Activated effector memory CD4-positive, alpha-beta T cell treated with anti-CD3 and anti-CD28 coated beads, Interleukin-2, amount 50 U/mL, for 16 hours (primary cell): ENCODE measurements around the gene MSL1.

ENCODE experiments used
- DNase-seq: peaks from one replicate; pipeline ENCODE4 v3.0.0-alpha.2; 2020

Gene MSL1, protein sequence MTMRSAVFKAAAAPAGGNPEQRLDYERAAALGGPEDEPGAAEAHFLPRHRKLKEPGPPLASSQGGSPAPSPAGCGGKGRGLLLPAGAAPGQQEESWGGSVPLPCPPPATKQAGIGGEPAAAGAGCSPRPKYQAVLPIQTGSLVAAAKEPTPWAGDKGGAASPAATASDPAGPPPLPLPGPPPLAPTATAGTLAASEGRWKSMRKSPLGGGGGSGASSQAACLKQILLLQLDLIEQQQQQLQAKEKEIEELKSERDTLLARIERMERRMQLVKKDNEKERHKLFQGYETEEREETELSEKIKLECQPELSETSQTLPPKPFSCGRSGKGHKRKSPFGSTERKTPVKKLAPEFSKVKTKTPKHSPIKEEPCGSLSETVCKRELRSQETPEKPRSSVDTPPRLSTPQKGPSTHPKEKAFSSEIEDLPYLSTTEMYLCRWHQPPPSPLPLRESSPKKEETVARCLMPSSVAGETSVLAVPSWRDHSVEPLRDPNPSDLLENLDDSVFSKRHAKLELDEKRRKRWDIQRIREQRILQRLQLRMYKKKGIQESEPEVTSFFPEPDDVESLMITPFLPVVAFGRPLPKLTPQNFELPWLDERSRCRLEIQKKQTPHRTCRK

DNA sequence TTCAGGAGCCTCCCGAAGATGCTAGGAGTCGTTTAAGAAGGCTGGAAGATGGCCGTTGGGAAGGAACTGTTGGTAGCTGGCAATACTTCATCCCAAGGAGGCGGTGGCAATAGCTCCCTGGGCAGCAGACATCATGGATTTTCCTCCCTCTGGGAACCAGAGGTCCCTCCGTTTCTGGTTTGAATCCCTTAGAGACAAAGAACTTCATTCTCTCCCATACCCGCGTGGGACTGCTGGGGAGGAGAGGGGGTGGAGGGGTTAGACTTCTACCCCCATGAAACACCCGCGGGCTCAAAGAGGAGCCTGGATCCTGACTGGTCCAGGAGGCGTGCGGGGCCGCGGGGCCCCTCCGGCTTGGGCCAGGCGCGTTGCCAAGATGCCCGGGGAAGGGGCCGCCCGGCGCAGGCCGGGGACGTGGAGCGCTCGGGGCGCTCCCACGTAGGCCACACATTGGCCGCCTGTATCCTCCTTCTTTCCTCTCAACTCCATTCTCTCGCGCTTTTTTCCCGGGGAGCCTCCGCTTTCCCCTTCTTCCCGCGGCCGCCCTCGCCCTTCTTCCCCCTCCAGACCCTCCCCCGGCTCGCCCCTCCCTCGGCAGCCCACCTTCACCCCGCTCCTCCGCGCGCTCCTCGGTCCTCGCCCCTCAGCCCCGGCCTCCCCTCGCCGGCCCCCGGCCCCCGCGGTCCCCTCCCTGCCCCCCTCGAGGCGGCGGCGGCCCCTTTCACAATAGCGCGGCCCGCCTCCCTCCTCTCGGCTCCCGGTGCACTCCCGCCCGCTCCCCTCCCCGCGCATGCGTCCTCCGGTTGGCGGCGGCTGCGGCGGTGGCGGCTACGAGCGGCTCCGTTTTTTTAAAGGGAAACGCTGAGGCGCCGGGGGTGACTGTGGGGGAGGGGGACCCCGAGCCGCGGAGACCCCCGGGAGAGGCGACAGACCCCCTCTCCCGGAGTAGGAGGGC is at the start of gene MSL1:
TSS of gene MSL1 (plus strand) at position 791 of the 955 bp plus-strand sequence. CDS start 642 bp downstream, outside the sequence.
- DNase-seq: peak; percentile 96

DNA sequence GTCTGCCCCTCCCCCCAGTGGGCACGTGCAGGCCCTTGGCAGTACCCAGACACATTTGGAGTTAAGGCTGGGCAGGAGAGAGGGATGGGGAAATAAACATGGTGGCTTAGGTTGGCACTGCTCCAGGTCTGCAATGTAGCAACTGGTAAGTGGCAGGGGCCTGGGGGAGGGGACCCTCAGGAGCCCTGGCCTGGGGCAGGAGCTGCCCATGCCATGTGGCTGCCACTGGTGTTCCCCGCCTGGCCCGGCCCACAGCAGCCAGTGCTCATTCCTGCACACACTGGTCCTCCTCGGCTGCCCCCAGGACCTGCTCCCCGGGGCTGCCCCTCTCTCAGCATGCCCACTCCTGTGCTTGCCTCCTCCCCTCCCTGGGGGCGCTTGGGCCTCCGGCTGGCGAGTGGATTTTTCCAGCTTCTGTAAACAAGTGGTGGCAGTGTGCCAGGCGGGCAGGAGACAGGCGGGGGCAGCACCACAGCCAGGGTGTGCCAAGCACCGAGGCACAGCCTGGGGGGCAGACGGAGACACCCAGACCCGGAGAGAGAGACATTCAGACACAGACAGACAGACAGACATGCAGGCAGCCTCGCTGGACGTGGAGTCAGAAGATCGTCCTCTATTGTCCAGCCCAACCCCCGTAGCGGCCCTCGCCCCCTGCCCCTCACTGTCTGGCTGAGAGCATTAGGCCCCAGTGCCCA is 49.6 kb upstream of the MSL1 start:
- no peak for DNase-seq

DNA sequence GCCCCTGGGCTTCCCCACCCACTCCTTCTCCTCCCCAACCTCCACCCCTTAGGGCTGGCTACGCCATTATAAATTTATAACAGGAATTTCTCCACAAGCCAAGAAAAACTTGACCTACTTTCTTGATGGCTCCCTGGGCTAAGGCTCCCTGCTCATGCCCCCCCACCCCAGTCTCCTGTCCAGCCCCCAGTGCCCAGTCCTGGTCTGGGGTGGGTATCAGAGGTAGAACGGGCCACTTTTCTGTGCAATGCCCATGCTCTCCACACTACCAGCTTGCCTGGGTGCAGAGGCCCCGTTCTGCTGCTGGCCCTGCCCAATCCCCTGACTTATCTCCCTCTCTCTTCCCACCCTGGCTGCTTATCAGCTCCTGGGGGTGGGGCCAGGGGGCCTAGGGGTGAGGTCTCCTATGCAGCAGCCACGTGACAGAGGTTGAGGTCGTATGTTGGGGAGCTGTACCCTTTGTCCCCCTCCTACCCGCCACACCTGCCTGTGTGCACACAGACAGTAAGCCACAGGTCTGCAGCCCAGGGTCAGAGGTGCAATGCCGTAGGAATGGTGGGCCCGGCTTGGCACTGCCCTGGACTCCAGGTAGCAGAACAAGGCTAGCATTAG is 48.9 kb upstream of the MSL1 start:
- DNase-seq: no peak

DNA sequence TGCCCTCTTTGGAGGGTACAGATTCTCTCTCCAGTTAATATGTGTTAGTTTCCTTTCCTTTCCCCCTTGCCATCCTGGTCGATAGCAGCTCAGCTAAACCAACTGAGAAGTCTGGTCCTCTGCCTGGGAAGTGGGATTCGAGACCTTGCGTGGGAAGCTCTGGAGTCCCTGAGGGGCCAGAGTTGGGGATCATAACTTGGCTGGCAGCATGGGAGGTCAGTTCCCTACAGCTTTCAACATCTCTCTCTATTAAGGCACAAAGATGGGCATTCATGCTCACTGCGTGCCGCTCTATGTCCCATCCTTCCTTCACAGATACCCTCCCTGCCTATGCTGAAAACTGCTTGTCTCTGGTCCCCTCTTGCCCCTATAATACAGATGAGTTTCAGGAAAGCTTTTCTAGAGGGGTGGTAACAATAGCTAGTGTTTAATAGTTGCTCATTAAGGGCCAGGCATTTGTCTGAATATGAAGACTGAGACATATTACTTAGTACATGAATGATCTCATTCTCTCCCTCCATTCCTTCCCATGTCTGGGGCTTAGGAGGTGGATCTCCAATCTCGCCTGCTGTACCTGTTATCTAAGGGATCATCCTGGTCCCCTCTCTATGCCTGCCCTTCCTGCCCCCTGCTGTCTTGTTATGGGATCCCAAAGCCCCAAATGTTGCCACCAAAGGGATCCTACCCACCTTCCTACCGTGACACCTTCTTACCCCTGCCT is 48.2 kb upstream of the MSL1 start:
- no peak for DNase-seq

DNA sequence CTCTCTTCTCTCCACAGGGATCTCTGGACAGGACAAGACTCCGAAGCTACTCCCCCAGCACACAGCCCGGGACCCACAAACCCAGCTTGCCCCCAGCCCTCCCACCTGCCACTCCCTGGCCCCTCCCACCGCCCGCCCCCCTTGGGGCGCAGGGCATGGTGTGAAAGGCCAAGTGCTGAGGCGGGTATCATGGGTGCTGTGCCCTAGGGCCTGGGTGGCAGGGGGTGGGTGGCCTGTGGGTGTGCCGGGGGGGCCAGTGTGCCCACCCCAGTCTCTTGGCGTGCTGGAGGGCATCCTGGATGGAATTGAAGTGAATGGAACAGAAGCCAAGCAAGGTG is 47.6 kb upstream of the MSL1 start:
- no peak for DNase-seq

DNA sequence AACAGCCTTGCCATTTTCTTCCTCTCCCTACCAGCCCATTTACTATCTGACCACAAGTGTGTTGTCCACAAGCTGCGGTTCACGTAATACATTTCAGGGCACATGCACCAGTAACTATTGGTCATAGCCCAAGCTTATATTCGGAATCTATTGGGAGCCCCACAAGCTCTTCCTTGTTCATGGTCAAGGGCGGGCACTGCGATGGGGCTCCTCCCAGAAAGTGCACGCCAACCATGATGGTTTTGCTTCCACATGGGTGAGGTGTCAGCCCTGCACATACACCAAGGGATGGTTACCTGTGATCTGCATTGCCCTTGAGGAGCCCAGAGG is 46.9 kb upstream of the MSL1 start:
- DNase-seq: no peak

DNA sequence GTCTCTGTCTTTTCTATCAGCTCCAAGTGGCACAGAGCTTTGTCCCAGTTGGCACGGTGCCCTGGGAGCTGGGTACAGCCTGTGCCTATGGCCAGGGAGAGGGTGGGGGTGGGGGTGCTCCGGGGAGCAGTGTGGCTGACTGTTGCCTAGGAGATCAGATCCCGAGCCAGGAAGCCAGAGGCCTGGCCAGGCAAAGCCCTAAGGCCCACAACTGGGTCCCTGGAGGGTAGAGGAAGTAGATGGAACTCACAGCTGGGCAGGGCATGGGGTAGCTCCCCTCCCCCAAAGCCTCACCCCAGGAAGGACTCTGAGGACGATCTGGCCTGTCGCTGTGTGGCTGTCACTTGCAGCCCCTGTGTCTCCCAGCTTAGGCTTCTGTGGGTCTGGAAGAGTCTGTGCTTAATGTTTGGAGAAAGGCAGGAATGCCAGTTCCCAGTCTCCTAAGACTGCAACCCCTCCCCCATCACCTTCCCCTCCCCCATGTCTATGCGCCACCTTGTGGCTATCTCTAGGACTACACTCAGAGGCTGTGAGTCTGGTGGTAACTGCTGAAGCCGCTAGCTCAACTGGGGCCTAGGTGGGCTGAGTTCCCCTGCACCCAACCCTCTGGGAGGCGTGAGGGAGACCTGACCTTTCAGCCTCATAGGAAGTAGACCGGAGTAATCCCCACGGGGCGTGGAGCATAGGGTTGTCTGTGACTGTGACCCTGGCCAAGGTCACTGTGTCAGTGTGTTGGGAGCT is 46.4 kb upstream of the MSL1 start:
- DNase-seq: peak; percentile 87

DNA sequence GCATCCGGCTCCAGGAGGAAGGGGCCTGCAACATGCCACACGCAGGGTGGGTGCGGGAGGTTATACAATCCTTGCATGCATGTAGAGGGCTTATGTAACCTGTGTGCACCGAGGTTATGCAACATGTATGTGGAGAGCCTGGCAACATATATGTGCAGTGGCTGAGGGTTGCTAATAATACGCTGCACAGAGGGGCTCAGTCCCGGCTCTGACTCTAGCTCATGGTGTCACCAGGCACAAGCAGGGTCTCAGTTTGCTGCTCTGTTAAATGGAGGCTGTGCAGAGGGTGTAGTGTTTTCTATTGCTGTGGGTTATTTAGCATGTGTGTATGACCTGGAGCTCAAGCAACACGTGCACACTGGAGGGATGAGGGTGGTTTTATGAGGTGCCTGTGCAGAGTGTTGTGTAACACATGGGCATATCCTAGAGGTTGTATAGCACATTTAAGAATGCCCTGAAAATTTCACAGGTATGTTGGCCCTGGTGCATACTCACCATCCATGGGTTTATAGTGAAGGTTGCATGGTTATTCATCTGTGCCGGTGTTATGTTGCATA is 45.8 kb upstream of the MSL1 start:
- no peak for DNase-seq

DNA sequence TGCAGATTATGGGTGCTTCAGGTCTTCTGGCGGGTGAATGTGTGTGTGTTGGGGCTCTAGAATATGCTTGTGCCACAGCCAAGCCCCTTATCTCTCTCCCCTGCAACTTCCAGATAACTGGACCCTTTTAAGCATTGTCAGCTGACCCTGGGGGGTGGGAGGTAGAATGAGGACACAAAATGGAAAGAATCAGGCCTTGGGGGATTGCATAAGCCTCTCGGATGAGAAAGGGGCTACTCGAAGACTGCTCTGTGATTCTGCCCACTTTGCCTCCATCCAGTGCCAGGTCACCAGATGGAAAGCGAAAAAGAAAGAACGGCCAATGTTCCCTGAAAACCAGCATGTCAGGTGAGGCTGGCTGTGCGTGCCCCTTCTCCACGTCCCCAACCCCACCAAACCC is 45.2 kb upstream of the MSL1 start:
- DNase-seq: no peak

DNA sequence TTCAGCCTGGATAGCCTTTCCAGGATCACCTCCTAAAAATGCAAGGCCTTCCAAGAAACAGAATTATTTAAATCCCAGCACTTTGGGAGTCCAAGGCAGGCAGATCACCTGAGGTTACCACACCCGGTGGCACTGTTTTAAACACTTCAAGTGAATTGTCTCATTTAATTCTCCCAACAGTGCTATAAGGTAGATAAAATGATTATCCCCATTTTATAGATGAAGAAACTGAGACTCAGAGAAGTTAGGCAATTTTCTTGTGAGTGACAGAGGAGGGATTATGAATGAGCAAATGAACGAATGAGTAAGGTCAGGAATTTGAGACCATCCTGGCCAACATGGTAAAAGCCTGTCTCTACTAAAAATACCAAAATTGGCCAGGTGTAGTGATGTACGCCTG is 42.2 kb upstream of the MSL1 start:
- no peak for DNase-seq

DNA sequence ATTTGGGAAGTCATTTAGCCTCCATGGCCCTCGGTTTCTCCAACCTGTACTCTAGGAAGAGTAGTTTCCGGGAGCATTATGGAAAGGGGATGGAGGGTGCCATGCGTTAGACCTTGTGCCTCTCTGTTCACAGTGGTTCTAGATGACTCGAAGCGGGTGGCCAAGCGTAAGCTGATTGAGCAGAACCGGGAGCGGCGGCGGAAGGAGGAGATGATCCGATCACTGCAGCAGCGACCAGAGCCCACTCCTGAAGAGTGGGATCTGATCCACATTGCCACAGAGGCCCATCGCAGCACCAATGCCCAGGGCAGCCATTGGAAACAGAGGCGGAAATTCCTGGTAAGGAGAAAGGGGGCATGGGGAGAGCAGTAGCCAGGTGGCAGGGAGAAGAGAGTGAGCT is 37.3 kb upstream of the MSL1 start:
- no peak for DNase-seq

DNA sequence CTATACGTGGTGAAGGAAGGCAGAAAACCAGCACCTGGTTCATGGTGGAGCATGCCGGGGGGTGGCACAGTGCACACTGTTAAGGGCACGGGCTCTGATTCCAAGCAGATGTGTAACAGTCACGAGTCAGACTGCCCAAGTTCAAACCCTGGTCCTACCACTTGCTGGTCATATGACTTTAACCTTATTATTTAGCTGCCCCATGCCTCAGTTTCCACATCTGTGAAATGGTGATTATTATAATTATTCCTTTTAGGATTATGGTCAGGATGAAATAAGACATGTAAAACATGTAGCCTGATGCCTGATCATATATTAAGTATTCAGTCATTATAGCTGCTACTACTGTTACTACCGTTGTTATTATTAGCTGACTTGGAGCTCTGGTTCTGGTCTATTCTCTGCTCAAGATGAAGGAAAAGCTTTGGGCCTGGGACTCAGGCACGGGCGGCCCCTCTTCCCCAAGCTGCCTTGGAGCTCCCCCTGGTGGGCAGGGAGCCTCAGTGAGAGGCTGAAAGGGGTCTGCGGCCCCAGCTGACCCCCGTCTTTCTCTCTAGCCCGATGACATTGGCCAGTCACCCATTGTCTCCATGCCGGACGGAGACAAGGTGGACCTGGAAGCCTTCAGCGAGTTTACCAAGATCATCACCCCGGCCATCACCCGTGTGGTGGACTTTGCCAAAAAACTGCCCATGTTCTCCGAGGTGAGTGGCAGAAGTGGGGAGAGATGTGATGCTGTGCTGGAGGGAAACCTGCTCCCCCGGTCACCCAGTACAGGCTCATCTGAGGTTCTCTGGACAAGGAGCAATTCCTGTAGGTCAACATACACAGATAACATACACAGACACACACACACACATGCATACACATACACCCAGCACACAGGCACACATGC is 35.4 kb upstream of the MSL1 start:
- DNase-seq: peak; percentile 86

DNA sequence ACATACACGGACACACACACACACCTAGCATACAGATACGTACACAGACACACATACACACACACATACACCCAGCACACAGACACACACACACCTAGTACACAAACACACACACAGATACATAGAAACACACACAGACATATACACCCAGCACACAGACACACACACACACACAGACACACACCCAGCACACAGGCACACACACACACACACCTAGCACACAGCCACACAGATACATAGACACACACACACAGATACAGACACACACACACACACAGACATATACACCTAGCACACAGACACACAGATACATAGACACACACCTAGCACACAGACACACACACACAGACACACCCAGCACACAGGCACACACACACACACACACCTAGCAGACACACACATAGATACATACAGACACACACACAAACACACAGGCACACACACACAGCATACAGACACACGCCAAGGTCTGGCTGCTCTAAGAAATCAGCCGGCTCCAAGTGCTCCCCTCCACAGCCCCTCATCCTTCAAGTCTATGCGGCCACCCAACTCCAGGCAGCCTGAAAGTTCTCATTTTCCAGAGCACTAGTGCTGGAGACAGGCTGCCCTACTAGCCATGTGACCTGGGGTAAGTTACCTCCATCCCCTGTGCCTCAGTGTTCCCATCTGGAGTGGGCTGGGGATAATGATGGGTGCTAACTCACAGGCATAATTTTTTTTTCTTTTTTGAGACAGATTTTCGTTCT is 34.5 kb upstream of the MSL1 start:
- DNase-seq: no peak

DNA sequence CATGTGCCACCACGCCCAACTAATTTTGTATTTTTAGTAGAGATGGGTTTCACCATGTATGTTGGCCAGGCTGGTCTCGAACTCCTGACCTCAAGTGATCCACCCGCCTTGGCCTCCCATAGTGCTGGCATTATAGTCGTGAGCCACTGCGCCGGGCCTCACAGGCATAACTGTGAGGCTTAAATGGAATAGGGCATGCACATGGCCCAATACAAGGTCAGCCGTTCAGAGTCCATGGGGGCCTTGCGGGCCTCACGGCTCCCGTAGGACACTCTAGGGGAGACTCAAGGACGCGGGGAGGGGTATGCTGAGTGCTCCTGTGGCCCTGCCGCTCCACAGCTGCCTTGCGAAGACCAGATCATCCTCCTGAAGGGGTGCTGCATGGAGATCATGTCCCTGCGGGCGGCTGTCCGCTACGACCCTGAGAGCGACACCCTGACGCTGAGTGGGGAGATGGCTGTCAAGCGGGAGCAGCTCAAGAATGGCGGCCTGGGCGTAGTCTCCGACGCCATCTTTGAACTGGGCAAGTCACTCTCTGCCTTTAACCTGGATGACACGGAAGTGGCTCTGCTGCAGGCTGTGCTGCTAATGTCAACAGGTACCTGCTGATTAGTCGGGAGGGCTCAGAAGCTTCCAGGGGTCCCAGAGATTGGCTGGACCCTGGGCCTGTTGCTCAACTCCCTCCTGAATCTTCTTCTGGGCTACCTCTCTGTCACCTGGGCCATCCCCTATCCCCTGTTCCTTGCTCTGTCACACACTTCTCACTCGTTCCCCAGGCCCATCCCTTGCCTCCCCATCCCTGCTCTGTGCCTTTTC is 33.7 kb upstream of the MSL1 start:
- no peak for DNase-seq

DNA sequence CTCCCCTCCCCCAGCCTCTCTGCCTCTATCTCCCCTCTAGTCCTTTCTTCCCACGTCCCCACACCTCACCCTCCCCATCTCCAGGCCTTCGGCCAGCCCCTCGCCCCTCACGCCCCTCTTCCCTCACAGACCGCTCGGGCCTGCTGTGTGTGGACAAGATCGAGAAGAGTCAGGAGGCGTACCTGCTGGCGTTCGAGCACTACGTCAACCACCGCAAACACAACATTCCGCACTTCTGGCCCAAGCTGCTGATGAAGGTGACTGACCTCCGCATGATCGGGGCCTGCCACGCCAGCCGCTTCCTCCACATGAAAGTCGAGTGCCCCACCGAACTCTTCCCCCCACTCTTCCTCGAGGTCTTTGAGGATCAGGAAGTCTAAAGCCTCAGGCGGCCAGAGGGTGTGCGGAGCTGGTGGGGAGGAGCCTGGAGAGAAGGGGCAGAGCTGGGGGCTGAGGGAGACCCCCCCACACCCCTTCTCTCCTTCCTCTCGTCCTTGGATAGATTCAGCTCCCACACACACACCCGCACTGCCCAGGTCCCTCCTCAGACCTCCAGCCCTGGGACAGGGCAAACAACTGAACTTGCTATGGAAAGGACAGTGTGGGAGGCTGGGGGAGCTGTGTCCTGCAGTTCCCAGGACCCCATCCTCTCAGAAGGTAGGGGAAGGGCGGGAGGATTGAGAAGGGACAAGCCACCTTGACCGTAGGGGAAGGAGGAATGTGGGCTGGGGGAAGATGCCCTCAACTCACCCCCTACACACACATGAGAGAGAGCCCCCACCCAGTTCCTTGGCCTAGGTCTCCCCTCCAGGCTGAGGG is 32.5 kb upstream of the MSL1 start:
- DNase-seq: no peak

DNA sequence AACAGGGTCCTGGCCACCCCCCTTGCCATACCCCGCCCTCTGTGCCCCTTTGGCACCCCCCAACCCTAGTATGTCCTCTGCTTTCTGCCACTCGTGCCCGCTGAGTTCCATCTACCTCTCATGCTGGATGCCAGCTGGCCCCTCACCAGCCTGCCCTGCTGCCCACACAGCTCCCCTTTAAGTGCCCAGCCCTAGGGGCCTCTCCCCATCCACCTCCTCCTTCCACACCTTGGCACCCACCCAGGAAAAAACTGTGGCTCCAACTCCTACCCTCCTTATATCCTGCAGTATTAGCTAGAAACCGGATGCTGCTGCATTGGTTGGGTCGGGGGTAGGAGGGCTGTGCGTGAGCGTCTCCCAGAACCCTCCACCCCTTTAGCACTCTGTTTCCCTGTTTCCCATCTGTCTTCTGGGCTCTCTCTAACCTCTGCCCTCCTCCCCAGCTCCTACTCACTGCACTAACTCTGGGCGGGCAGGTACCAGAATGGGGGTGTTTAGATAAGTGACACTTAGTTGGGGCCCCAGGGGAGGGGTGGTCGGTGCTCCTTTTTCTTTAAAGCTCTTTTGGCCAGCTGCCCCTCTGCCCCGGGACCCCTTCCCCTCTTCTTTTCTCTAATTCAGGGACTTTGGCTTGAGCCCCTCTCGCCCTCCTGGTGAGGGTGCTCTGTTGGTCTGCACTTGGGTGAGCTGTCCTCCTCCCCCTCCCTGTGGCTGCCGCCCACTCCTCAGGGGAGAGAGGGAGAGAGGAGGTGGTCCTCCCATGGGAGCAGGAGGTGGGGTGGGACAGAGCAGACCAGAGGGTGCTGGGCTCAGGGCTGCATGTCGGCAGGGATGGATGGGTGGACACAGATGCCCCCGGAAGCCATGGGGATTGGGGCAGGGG is 31.3 kb upstream of the MSL1 start:
- DNase-seq: no peak
